K562 (cell line): Measurements from ENCODE around the gene TTC33. TPM values are rescaled to one million over a fixed set of nuclear protein-coding genes. Genes with fewer than 3 reads are reported as not detected.

Experiments
- ATAC-seq: fragments of 200-7000 bp; cut with Tn5 transposase; 3 replicates; pipeline ENCODE4 v1.9.1; 2020; ENCODE audit warnings: moderate library complexity
- BruUV-seq: library from RNA; stranded (reverse); fragments of 400-500 nt; replicated peaks from 2 replicates; lab custom pipeline; 2021; lab: Mats Ljungman, UMichigan
- CTCF ChIA-PET: fragments of 300-600 bp; formaldehyde crosslinking; extraction: SDS; loops from one replicate; lab custom pipeline; 2021; ENCODE audit warnings: low intra/inter-chr PET ratio; lab: Yijun Ruan, JAX
- POLR2A ChIA-PET: fragments of 300-600, 350-650 bp; sonication (Branson Sonifier 250); formaldehyde crosslinking; extraction: SDS; loops from one replicate; lab custom pipeline; 2021; ENCODE audit warnings: antibody characterized with exemption, inconsistent platforms; lab: Yijun Ruan, JAX
- DNase-seq, 4 experiments: peaks; one replicate each; pipeline versions ENCODE4 v3.0.0 to v3.0.0-alpha.2; 2011 to 2018; ENCODE audit warnings: low spot score in 3 of 4, mixed read lengths in 3 of 4; ENCODE audit errors: extremely low read depth in 1 of 4
- FAIRE-seq: peaks from 2 replicates; lab custom pipeline; 2011; peaks lifted over from hg19 to GRCh38; lab: Jason Lieb, UNC
- H2AFZ ChIP-seq: 2 replicates; pipeline ENCODE4 v1.6.0; 2011; ENCODE audit warnings: low read depth, low read length, control low read depth, inconsistent platforms
- H3K27ac ChIP-seq: fragments of 200-600 bp; 3 replicates; pipeline ENCODE4 v1.8.0; 2011; ENCODE audit warnings: low read depth, mild to moderate bottlenecking, control low read depth, inconsistent platforms, low read length, moderate library complexity, mixed read lengths; ENCODE audit errors: extremely low read depth
- H3K27me3 ChIP-seq, 2 experiments: fragments of 300-600 bp in 1 of 2; 2 replicates in 1 of 2; 3 replicates in 1 of 2; pipeline versions ENCODE4 v1.6.0 to v1.8.0; 2011; ENCODE audit warnings: inconsistent platforms in 2 of 2, low read length in 2 of 2, mild to moderate bottlenecking in 1 of 2, mixed read lengths in 1 of 2, moderate library complexity in 1 of 2; ENCODE audit not compliant: control insufficient read depth in 2 of 2, insufficient read depth in 2 of 2
- H3K36me3 ChIP-seq: fragments of 300-600 bp; 3 replicates; pipeline ENCODE4 v1.8.0; 2011; ENCODE audit warnings: mild to moderate bottlenecking, low read length, inconsistent platforms; ENCODE audit not compliant: control insufficient read depth, insufficient read depth
- H3K4me1 ChIP-seq, 2 experiments: fragments of 200-600 bp in 1 of 2; replicated peaks in 1 of 2; 2 replicates in 1 of 2; 3 replicates in 1 of 2; pipeline versions ENCODE4 v1.5.1 to v1.8.0; 2011; ENCODE audit warnings: inconsistent platforms in 2 of 2, low read length in 2 of 2, mild to moderate bottlenecking in 1 of 2, mixed read lengths in 1 of 2, moderate library complexity in 1 of 2; ENCODE audit not compliant: control insufficient read depth in 2 of 2, insufficient read depth in 2 of 2
- H3K4me2 ChIP-seq: 2 replicates; pipeline ENCODE4 v1.6.1; 2011; ENCODE audit warnings: low read length, control low read depth, inconsistent platforms, mixed read lengths; ENCODE audit not compliant: insufficient read depth
- H3K4me3 ChIP-seq: fragments of 200-600 bp; sonication (generic), shearing (Covaris generic); 2 replicates; pipeline ENCODE4 v1.5.1; 2016; ENCODE audit warnings: control low read depth, inconsistent platforms
- H3K79me2 ChIP-seq: fragments of 200-600 bp; 3 replicates; pipeline ENCODE4 v1.8.0; 2011; ENCODE audit warnings: low read length, inconsistent platforms; ENCODE audit not compliant: control insufficient read depth, insufficient read depth
- H3K9ac ChIP-seq, 2 experiments: 2 replicates each; pipeline versions ENCODE4 v1.6.0 to v1.6.1; 2011; ENCODE audit warnings: low read depth in 2 of 2, low read length in 2 of 2, control low read depth in 1 of 2, inconsistent platforms in 1 of 2, mild to moderate bottlenecking in 1 of 2, mixed read lengths in 1 of 2; ENCODE audit not compliant: insufficient read depth in 1 of 2
- H3K9me1 ChIP-seq: one replicate; pipeline ENCODE4 v1.6.0; 2011; ENCODE audit warnings: inconsistent platforms, mild to moderate bottlenecking, low read length, moderate library complexity; ENCODE audit not compliant: control insufficient read depth, insufficient read depth
- H3K9me3 ChIP-seq: replicated peaks from 2 replicates; pipeline ENCODE4 v1.5.1; 2011; ENCODE audit warnings: low read depth, low read length, inconsistent platforms; ENCODE audit not compliant: control insufficient read depth, insufficient read depth
- H4K20me1 ChIP-seq: replicated peaks from 2 replicates; pipeline ENCODE4 v1.6.1; 2011; ENCODE audit warnings: low read length, inconsistent platforms, mixed read lengths; ENCODE audit not compliant: control insufficient read depth, insufficient read depth
- BDP1 ChIP-seq: IDR thresholded peaks from 3 replicates; pipeline ENCODE4 v1.6.1; 2011; ENCODE audit not compliant: insufficient read length, insufficient read depth
- CREB1 ChIP-seq, 2 experiments: sonication (generic) in 1 of 2; formaldehyde crosslinking in 1 of 2; IDR thresholded peaks; 2 replicates each; pipeline versions ENCODE4 v1.6.1 to v1.8.0; 2012 to 2022; ENCODE audit warnings: inconsistent platforms in 1 of 2, mild to moderate bottlenecking in 1 of 2, missing genetic modification reagents in 1 of 2, moderate library complexity in 1 of 2
- CSDE1 ChIP-seq, 2 experiments: fragments of 450-650 bp; IDR thresholded peaks; 2 replicates each; pipeline ENCODE4 v1.6.1; 2016; ENCODE audit warnings: mild to moderate bottlenecking in 1 of 2
- CTCF ChIP-seq, 3 experiments: IDR thresholded peaks in 2 of 3; conservative IDR thresholded peaks in 1 of 3; 2 replicates each; pipeline ENCODE4 v1.5.1; 2011 to 2012; ENCODE audit warnings: low read length in 3 of 3, mild to moderate bottlenecking in 3 of 3, control low read depth in 2 of 3, improper control_type of control experiment in 1 of 3, inconsistent platforms in 1 of 3, low read depth in 1 of 3, mixed read lengths in 1 of 3, moderate library complexity in 1 of 3; ENCODE audit not compliant: insufficient read depth in 2 of 3
- HNRNPH1 ChIP-seq: fragments of 200-400 bp; formaldehyde crosslinking; optimal IDR thresholded peaks from 2 replicates; pipeline ENCODE3; 2017; ENCODE audit warnings: low read depth, mild to moderate bottlenecking, low read length, moderate library complexity
- KDM1A ChIP-seq, 2 experiments: fragments of 450-650 bp; IDR thresholded peaks; 2 replicates each; pipeline ENCODE4 v1.6.1; 2016; ENCODE audit warnings: mild to moderate bottlenecking in 2 of 2
- KLF10 ChIP-seq: fragments of 250-450 bp; sonication (Bioruptor Pico); IDR thresholded peaks from 2 replicates; pipeline ENCODE4 v1.6.1; 2021; ENCODE audit warnings: matching md5 sums
- NCOA6 ChIP-seq: fragments of 450-650 bp; IDR thresholded peaks from 2 replicates; pipeline ENCODE4 v1.6.1; 2017; ENCODE audit warnings: mild to moderate bottlenecking
- NR0B1 ChIP-seq: fragments of 450-650 bp; IDR thresholded peaks from one replicate; pipeline ENCODE4 v1.6.1; 2018; ENCODE audit warnings: mild to moderate bottlenecking, moderate library complexity; ENCODE audit not compliant: partially characterized antibody
- SIX5 ChIP-seq, 2 experiments: IDR thresholded peaks; 2 replicates each; pipeline ENCODE4 v1.6.1; 2011; ENCODE audit warnings: low read length in 2 of 2, borderline replicate concordance in 1 of 2, low read depth in 1 of 2, mild to moderate bottlenecking in 1 of 2, moderate library complexity in 1 of 2; ENCODE audit not compliant: insufficient read depth in 1 of 2
- SMARCE1 ChIP-seq: fragments of 450-650 bp; IDR thresholded peaks from 2 replicates; pipeline ENCODE4 v1.7.1; 2016; ENCODE audit warnings: mild to moderate bottlenecking
- THAP7 ChIP-seq: fragments of 250-450 bp; sonication (Bioruptor Pico); IDR thresholded peaks from 2 replicates; pipeline ENCODE4 v1.5.0; 2021
- ZNF121 ChIP-seq: sonication (generic); formaldehyde crosslinking; conservative IDR thresholded peaks from 2 replicates; pipeline ENCODE4 v1.8.0; 2022; ENCODE audit warnings: missing genetic modification reagents
- WGBS: fragments of 100-300 bp; shearing (Covaris generic); methylation state at CpG from one replicate; pipeline ENCODE4 v1.1.6; 2016; ENCODE audit warnings: low coverage, mixed read lengths; ENCODE audit not compliant: insufficient coverage; ENCODE audit errors: missing lambda C conversion rate; 5-methylcytosine and 5-hydroxymethylcytosine counted together
- in situ Hi-C: fragments of 300-500 bp; cut with MboI; formaldehyde crosslinking; loops from 4 replicates; pipeline ENCODE4 v1.15.0; 2018; ENCODE audit warnings: inconsistent platforms, mixed read lengths
- intact Hi-C: fragments of 100-400 bp; cut with micrococcal nuclease; formaldehyde crosslinking; loops from 2 replicates; pipeline ENCODE4 v1.14.2; 2022
- polyA plus RNA-seq, 8 experiments: library from polyadenylated mRNA; depleted of rRNA in 4 of 8; stranded (reverse) in 5 of 8; unstranded in 3 of 8; fragments of >200 nt; fragmentation: Nextera tagmentation in 2 of 8; fragmentation: Illumina TruSeq in 1 of 8; extraction: Ambion mirVana in 2 of 8; extraction: Trizol in 1 of 8; gene quantifications; 2 replicates each; pipeline versions ENCODE4 v1.2.1 to v1.2.3, GENCODE V29; 2011 to 2014; ENCODE audit warnings: inconsistent platforms in 1 of 8, missing spikeins in 1 of 8
- total RNA-seq, 7 experiments: library from RNA; depleted of rRNA in 6 of 7; stranded (reverse); fragments of >200 nt in 6 of 7; fragmentation: Illumina TruSeq in 2 of 7; extraction: Trizol in 2 of 7; gene quantifications; 2 replicates each; pipeline versions ENCODE4 v1.2.1 to v1.2.3, GENCODE V29; 2011 to 2021; ENCODE audit warnings: low replicate concordance in 1 of 7

Gene TTC33
- total and polyA plus RNA-seq, 9 of the 15 experiments (the other 6 are each of a cell fraction or from before 2014, with no cell fraction given): 11.5 to 24.9 (median 21.1) TPM

DNA sequence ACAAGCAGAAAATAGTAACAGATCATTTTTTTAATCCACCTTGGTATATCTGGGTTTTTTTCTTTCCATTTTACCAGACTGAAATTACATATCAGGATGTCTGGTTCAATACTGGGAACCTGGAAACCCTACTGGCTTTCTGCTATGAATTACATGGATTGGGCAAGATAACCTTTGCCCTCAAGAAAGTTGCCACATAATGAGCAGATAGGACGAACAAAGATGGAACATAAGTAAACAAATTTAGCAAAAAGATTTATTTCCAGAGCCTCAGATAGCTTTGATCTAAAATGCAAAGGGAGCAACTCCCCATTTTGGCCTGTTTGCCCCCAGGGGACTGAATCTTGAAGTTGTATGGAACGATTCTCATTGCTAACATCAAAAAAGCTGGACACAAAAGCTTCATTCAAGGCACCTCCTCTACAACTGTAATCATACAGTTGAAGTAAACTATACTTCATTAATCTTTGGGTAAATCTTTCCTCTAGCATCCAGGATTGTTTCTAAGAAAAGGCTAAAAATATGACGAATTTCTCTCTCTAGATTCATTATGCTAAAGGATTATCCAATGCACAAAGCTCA is 207.7 kb downstream of the TTC33 start:
- WGBS: 0% methylated on average over 3 of the region's 3 CpGs
- POLR2A ChIA-PET: no interaction called here
- BruUV-seq: no TSS peak

DNA sequence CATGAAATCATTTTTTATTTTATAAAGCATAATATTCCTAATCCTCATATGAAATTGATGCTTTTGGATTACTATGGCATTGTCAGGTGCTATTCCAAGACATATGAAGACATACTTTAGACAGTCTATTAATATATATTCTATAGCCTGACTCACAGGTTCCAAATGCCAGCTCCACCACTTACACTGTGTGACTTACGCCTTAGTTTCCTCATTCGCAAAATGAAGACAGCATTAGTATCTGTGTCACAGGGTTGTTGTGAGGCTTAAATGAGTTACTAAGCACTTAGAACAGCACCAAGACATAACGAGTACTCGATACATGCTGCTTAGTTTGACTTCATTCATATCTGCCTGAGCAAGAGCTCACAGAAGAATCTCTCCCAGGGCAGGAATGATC is 208.2 kb downstream of the TTC33 start:
- FAIRE-seq: no peak
- Histone ChIP-seq H3K36me3 (no peaks in the 10 kb centered on the region), H3K27ac (no peak overlapping the region), H3K4me3 (no peak overlapping the region), H3K27me3 (no peaks in the 10 kb centered on the region), H4K20me1 (no peaks in the 10 kb centered on the region), H3K4me2 (no peak overlapping the region), H3K9ac (no peak overlapping the region), H3K9me3 (no peaks in the 10 kb centered on the region), H2AFZ (no peak overlapping the region), H3K9me1 (no peaks in the 10 kb centered on the region), H3K4me1 (no peaks in the 10 kb centered on the region), H3K79me2 (no peaks in the 10 kb centered on the region)
- ATAC-seq: no peak
- POLR2A ChIA-PET: no interaction called here
- CTCF ChIA-PET: no interaction called here
- in situ Hi-C loops (no loop called here), intact Hi-C loops (no loop called here)
- DNase-seq: no peak
- 1% methylated on average over 4 of the region's 4 CpGs for WGBS
- BruUV-seq: no TSS peak
- TF ChIP-seq HNRNPH1 (no peak), KLF10 (no peak), KDM1A (IDR thresholded peaks at IDR 0.05) (no peak), SIX5 (IDR thresholded peaks at IDR 0.05; ENCODE audit: borderline replicate concordance in 1 of 2, insufficient read depth in 1 of 2, low read depth in 1 of 2, low read length in 2 of 2) (no peak), ZNF121 (CRISPR knock-in tag) (no peak), CREB1 (IDR thresholded peaks at IDR 0.05) (no peak), CREB1 (CRISPR knock-in tag; IDR thresholded peaks at IDR 0.05) (no peak), CSDE1 (IDR thresholded peaks at IDR 0.05) (no peak), CTCF (IDR thresholded peaks at IDR 0.05 in 2 of 3, conservative IDR thresholded peaks at IDR 0.05 in 1 of 3; ENCODE audit: insufficient read depth in 2 of 3, low read depth in 1 of 3, low read length in 3 of 3) (no peak), NR0B1 (no peak), BDP1 (no peak), SMARCE1 (no peak), THAP7 (CRISPR knock-in tag) (no peak)

More for the DNA sequence above, 207.7 kb downstream of the TTC33 start:
- H3K36me3 ChIP-seq: no peaks in the 10 kb centered on the region
- intact Hi-C loops (no loop called here), in situ Hi-C loops (no loop called here)
- H3K9ac ChIP-seq: no peak overlapping the region
- DNase-seq: no peak
- H4K20me1 ChIP-seq: no peaks in the 10 kb centered on the region
- H3K4me1 ChIP-seq: no peaks in the 10 kb centered on the region
- H3K4me3 ChIP-seq: no peak overlapping the region
- H3K27me3 ChIP-seq: no peaks in the 10 kb centered on the region
- H3K79me2 ChIP-seq: no peaks in the 10 kb centered on the region
- CTCF ChIA-PET: no interaction called here
- no peak for ATAC-seq
- FAIRE-seq: no peak
- H3K9me3 ChIP-seq: no peaks in the 10 kb centered on the region
- no peak overlapping the region for H3K27ac ChIP-seq
- no peak for TF ChIP-seq NCOA6
- H2AFZ ChIP-seq: no peak overlapping the region
- H3K4me2 ChIP-seq: no peak overlapping the region
- H3K9me1 ChIP-seq: no peaks in the 10 kb centered on the region
